CD1c-positive myeloid dendritic cell (primary cell): ENCODE results near the gene KRTAP5-11.
"Not testable (repeated sequence)": the region's sequence is repeated elsewhere in the genome, so short reads cannot be mapped to it uniquely, and the experiment has no call there.

ENCODE experiments used
- DNase-seq: peaks from one replicate; pipeline ENCODE4 v3.0.0-alpha.2; 2016; ENCODE audit errors: extremely low spot score

The KRTAP5-11 gene, protein sequence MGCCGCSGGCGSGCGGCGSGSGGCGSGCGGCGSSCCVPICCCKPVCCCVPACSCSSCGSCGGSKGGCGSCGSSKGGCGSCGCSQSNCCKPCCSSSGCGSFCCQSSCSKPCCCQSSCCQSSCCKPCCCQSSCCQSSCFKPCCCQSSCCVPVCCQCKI

DNA sequence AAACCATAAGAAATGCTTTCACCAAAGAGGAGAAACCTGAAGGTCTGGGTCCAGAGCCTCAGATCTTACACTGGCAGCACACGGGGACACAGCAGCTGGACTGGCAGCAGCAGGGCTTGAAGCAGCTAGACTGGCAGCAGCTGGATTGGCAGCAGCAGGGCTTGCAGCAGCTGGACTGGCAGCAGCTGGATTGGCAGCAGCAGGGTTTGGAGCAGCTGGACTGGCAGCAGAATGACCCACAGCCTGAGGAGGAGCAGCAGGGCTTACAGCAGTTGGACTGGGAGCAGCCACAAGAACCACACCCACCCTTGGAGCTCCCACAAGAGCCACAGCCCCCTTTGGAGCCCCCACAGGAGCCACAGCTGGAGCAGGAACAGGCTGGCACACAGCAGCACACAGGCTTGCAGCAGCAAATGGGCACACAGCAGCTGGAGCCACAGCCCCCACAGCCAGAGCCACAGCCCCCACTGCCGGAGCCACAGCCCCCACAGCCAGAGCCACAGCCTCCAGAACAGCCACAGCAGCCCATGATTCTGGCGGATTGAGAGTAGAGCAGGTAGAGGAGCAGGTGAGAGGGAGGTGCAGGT, at the start of gene KRTAP5-11:
Gene KRTAP5-11 (minus strand): TSS at position 567 of the 587 bp plus-strand sequence. CDS start 38 bp downstream, at position 529.
- DNase-seq, result no peak

DNA sequence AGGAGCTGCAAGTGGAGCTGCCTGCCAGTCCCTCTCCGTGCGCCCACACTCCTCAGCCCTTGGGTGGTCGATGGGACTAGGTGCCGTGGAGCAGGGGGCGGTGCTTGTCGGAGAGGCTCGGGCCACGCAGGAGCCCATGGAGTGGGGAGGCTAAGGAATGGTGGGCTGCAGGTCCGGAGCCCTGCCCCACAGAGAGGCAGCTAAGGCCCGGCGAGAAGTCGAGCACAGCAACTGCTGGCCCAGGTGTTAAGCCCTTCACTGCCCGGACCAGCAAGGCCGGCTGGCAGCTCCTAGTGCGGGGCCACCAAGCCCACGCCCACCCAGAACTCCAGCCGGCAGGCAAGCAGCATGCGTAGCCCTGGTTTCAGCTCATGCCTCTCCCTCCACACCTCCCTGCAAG, 48.9 kb upstream of the KRTAP5-11 start:
- DNase-seq, result not testable (repeated sequence)

DNA sequence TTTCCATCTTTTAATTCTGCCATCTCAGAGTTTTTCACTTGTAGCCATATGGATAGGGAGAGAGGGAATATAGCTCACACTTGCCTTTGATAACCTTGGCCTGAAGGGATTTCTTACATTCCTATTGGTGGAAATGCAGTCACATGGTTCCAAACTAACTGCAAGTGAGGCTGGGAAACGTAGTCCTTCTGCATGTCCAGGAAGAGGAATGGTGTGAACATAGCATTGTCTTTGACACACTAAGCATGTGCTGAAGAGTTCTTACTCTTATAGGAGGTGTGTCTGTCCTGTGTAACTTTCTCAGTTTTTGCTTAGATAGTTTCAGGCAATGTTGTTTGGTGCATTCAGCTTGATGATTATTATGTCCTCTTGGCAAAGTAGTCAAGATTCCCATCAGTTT, 47.4 kb upstream of the KRTAP5-11 start:
- peak; percentile 8 for DNase-seq

GRCh38 chr11:71628943-71629342, 46.3 kb upstream of the KRTAP5-11 start:
- not testable (repeated sequence) for DNase-seq

- DNase-seq, result not testable (repeated sequence)
These were observed 40.6 kb upstream of the KRTAP5-11 start for GRCh38 chr11:71623226-71623625.

DNA sequence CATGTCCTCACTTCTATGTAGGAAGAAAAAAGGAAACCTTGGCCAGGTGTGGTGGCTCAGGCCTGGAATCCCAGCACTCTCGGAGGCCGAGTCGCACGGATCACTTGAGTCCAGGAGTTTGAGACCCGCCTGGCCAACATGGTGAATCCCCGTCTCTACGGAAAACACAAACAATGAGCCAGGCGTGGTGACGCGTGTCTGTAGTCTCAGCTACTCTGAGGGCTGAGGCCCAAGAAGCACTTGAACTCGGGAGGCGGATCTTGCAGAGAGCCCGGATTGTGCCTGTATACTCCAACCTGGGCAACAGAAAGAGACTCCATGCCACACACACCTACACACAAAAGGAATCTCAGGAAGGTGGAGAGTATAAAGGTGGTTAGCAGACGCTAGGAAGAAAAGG, 39.9 kb upstream of the KRTAP5-11 start:
- not testable (repeated sequence) for DNase-seq

DNA sequence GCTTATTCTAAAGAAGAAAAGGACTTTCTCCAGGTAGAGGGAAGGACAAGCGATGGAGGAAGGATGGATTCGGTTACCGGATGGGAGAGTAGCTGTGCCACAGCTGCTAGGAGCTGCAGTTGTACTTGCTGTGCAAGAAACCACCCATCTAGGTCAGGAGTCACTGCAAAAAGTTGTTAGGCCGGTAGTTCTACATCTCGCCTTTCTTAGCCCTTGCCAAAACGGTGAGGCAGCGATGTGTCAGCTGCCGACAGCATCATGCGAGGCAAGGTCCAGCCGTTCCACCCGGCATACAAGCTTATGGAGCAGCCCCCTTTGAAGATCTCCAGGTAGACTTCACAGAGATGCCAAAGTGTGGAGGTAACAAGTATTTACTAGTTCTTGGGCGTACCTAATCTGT, 32.3 kb upstream of the KRTAP5-11 start:
- DNase-seq, result not testable (repeated sequence)

DNA sequence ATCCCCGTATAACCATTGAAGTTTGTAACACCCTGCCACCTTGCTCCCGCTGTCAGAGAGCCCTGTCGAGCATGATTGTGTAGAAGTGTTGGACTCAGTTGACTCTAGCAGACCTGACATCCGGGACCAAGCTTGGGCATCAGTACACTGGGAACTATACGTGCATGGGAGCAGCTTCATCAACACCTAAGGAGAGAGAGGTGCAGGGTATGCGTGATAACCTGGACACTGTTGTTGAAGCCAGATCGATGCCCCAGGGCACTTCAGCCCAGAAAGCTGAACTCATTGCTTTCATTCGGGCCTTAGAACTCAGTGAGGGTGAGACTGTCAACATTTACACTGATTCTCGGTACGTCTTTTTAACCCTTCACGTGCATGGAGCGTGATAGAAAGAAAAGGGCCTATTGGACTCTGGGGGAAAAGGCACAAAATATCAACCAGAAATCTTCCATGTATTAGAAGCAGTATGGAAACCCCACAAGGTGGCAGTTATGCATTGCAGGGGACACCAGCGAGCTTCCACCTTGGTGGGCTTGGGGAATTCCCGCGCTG, 31.8 kb upstream of the KRTAP5-11 start:
- not testable (repeated sequence) for DNase-seq

- not testable (repeated sequence) for DNase-seq
These were observed 31.3 kb upstream of the KRTAP5-11 start for GRCh38 chr11:71613931-71614330.

- not testable (repeated sequence) for DNase-seq
These were observed 28.7 kb upstream of the KRTAP5-11 start for GRCh38 chr11:71611218-71611910.

GRCh38 chr11:71608272-71608671, 25.6 kb upstream of the KRTAP5-11 start:
- not testable (repeated sequence) for DNase-seq

DNA sequence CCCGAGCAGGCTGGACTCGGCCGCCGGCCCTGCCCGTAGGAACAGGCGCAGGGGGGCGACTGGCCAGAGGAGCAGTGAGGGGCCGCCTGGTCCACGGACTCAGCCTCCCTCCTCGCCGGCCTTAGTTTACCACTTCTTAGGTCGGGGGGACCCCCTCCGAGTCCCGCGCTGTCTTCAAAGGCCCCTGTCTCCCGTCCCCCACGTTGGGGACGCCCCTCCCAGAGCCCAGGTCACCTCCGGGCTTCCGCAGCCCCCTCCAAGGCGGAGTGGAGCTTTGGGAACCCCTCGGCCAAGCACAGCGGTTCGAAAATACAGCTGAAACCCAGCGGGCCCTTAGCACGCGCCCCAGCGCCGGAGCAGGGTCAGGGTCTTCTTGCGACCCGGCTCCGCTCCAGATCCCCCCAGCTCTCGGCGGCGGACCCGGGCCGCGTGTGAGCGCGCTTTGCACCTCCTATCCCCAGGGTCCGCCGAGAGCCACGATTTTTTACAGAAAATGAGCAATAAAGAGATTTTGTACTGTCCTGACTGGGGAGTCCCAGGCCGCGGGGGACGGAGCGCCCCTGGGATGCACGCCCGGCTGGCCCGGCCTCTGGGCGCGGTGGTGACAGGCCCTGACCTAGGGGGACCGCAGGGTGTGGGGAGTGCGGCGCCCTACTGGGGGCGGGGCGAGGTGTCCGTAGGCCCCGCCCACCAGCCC, 25.0 kb upstream of the KRTAP5-11 start:
- DNase-seq, result not testable (repeated sequence)

GRCh38 chr11:71606853-71607519, 24.3 kb upstream of the KRTAP5-11 start:
- DNase-seq, result not testable (repeated sequence)

DNA sequence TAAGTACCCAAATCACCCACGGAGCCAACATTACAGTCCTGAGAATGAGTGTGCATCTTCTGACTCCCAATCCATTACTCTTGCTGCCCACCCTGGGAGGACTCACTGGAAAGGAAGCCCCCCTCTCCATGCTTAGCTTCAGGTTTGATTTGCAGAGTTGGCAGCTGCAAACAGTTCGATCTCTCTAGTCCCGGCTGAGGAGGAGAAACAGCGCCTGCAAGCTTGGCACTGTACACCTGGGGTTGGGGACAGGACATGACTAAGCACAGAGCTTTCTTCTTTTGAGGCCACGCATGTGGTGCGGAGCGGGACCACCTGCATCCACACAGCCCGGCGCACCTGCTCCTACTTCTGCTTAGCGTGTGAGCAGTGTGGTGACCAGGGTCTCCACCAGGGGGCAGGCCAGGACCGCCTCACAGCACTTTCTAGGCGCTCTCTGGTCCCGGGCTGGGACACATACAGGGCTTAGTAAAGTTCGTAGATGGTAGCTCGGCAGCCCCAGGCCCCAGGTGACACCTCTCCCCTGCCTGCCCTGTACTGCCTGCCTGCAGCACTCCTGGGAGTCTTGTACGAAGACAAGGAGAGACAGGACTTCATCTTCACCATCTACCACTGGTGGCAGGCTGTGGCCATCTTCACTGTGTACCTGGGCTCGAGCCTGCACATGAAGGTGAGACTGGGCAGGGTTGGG, 22.3 kb upstream of the KRTAP5-11 start:
- DNase-seq, result not testable (repeated sequence)

DNA sequence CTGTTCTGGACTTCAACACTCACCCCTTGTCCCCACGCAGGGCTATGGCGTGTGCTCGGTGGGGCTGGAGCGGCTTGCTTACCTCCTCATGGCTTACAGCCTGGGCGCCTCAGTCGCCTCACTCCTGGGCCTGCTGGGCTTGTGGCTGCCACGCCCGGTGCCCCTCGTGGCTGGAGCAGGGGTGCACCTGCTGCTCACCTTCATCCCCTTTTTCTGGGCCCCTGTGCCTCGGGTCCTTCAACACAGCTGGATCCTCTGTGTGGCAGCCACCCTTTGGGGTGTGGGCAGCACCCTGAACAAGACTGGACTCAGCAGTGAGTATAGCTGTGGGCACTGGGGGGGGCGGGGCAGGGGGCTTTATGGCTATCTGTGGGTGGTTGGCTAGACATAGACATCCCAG, 20.5 kb upstream of the KRTAP5-11 start:
- DNase-seq, result not testable (repeated sequence)

GRCh38 chr11:71589546-71589920, 6.9 kb upstream of the KRTAP5-11 start:
- DNase-seq, result not testable (repeated sequence)

GRCh38 chr11:71588822-71589545, 6.3 kb upstream of the KRTAP5-11 start:
- not testable (repeated sequence) for DNase-seq

DNA sequence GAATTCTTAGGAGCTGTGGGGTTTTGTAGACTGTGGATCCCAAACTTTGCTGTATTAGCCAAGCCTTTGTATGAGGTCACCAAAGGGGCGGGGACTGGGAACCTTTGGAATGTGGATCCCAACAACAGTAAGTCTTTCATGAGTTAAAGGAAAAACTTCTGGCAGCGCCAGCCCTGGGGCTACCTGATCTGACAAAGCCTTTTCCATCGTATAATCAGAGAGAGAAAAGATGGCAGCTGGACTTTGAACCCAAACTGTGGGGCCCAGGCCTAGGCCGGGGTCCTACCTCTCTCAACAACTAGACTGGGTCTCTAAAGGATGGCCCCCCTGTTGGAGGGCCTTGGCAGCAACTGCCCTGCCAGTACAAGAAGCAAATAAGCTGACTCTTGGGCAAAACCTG, 5.6 kb upstream of the KRTAP5-11 start:
- not testable (repeated sequence) for DNase-seq

DNA sequence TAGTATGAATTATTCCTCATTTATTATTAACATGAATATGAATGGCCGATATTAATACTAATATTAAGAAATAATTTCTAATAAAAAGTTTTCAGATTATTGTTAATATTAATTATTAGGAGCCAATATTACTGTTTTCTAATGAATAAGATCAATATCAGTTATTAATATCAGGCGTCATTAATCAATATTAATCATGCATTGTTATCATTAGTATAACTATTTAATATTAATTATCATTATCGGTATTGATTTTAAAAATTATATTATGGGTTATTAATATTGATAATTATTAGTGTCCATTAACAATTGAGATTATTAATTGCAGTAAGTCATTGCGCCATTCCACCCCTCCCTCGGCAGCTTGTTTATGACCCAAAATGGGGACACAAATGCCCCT, 3.0 kb upstream of the KRTAP5-11 start:
- not testable (repeated sequence) for DNase-seq

GRCh38 chr11:71582969-71583368, 294 bp upstream of the KRTAP5-11 start:
- DNase-seq, result not testable (repeated sequence)
